Mesodermal cell (in vitro differentiated cells): Measurements from ENCODE around the gene ANKRD36B.
"Not testable (repeated sequence)": the region's sequence is repeated elsewhere in the genome, so short reads cannot be mapped to it uniquely, and the experiment has no call there.

Source experiments
- H3K27ac ChIP-seq: 2 replicates; pipeline ENCODE4 v1.7.0; 2013; ENCODE audit warnings: mild to moderate bottlenecking, low read depth, low read length, moderate library complexity; ENCODE audit not compliant: severe bottlenecking
- H3K36me3 ChIP-seq: 2 replicates; pipeline ENCODE4 v1.7.1; 2013; ENCODE audit warnings: mild to moderate bottlenecking, low read length, moderate library complexity; ENCODE audit not compliant: control insufficient read depth, insufficient read depth
- H3K4me1 ChIP-seq: one replicate; pipeline ENCODE4 v1.7.1; 2013; ENCODE audit warnings: mild to moderate bottlenecking, low read length; ENCODE audit not compliant: insufficient read depth, control insufficient read depth, poor library complexity, severe bottlenecking
- H3K4me3 ChIP-seq: 2 replicates; pipeline ENCODE4 v1.7.0; 2013; ENCODE audit warnings: low read length, control low read depth, mild to moderate bottlenecking; ENCODE audit not compliant: insufficient read depth, poor library complexity, severe bottlenecking; ENCODE audit errors: extremely low read depth
- H3K9me3 ChIP-seq: 2 replicates; pipeline ENCODE4 v1.7.1; 2013; ENCODE audit warnings: mild to moderate bottlenecking, low read length, moderate library complexity; ENCODE audit not compliant: control insufficient read depth
- WGBS, 2 experiments: methylation state at CpG; one replicate each; pipeline ENCODE4 v1.1.5; 2013; ENCODE audit warnings: missing lambda C conversion rate in 2 of 2; ENCODE audit not compliant: insufficient coverage in 2 of 2; 5-methylcytosine and 5-hydroxymethylcytosine counted together

The ANKRD36B gene

GRCh38 chr2:97605524-97606339, 16.1 kb upstream of the ANKRD36B start:
- H3K36me3 ChIP-seq, H3K4me3 ChIP-seq, H3K9me3 ChIP-seq, H3K4me1 ChIP-seq, H3K27ac ChIP-seq: not testable (repeated sequence)
- no CpG with 5 or more reads among the region's 12 CpGs for WGBS, 2 experiments

DNA sequence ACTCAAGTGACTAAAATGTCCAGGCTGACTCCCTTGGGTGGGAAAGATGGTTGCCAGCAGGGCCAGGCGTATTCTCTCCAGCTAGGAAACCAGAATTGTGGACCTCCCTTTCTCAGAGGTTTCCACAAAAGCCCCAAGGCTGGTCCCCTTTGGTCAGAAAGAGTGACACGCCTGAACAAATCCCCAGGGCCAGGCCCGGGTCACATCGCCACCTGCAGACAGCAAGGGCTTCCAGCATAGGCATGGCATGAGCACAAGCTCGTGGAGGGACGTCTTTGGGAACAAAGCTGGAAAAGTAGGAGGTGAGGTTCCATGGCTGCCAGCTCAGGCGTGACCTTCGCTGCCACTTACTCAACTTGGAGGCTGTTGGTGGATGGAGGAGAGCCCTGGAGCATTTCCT, 15.4 kb upstream of the ANKRD36B start:
- not testable (repeated sequence) for H3K27ac ChIP-seq, H3K9me3 ChIP-seq, H3K36me3 ChIP-seq, H3K4me1 ChIP-seq, H3K4me3 ChIP-seq
- WGBS, 2 experiments = no CpG with 5 or more reads among the region's 8 CpGs

GRCh38 chr2:97601537-97601936, 11.9 kb upstream of the ANKRD36B start:
- H3K36me3 ChIP-seq, H3K4me1 ChIP-seq, H3K4me3 ChIP-seq, H3K9me3 ChIP-seq, H3K27ac ChIP-seq: not testable (repeated sequence)
- WGBS, 2 experiments = no CpG with 5 or more reads among the region's 10 CpGs

GRCh38 chr2:97596180-97596579, 6.5 kb upstream of the ANKRD36B start:
- not testable (repeated sequence) for H3K9me3 ChIP-seq, H3K4me1 ChIP-seq, H3K4me3 ChIP-seq, H3K36me3 ChIP-seq, H3K27ac ChIP-seq
- WGBS, 2 experiments = no CpG with 5 or more reads among the region's 4 CpGs

- H3K9me3 ChIP-seq, H3K4me3 ChIP-seq, H3K27ac ChIP-seq, H3K4me1 ChIP-seq, H3K36me3 ChIP-seq: not testable (repeated sequence)
- no CpG with 5 or more reads among the region's 3 CpGs for WGBS, 2 experiments
These were observed 3.8 kb upstream of the ANKRD36B start for GRCh38 chr2:97593520-97593919.

DNA sequence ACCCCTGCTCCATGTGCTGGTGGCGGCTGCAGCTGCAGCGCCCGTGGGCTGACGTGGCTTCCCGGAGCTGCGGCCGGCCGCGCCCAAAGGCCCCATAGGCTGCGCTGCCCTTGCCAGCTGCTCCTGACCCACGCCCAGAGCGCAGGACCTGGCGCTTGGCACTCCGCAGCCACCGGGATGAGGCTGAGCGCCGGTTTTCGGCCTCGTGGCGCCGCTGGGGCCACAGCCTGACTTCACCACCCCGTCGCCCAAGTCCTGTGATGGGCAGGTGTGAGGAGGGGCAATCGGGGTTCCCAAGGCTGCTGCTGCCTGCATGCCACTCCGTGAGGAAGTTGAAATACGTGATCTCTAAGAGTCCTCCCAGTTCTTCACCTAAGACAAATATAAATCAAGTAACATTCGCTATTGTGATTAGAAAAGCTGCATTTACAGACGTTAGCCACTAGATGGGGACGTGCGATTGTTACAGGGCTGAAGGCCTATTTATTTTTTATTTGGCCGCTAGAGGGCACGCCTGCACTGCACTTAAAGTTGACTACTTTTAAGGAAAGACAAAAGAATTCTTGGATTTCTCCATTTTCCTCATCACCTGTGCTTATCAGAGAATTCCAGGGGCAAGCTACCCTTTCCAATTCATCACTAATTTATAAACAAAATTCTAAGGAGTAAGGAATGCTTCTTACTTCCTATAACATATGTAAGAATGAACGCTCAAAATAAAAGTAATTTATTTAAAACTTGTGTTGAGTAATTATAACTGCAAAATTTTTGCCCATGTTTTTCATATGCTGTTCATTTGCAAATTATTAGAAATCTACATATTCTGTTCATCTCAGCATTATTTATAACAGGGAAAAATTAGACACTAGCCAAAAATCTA, 1.1 kb upstream of the ANKRD36B start:
- not testable (repeated sequence) for H3K36me3 ChIP-seq, H3K9me3 ChIP-seq, H3K4me1 ChIP-seq
- 0% methylated on average over 8 to 20 of the region's 33 CpGs for WGBS, 2 experiments
- Histone ChIP-seq H3K27ac (peak overlapping the region; percentile 79), H3K4me3 (peak overlapping the region; percentile 51)

DNA sequence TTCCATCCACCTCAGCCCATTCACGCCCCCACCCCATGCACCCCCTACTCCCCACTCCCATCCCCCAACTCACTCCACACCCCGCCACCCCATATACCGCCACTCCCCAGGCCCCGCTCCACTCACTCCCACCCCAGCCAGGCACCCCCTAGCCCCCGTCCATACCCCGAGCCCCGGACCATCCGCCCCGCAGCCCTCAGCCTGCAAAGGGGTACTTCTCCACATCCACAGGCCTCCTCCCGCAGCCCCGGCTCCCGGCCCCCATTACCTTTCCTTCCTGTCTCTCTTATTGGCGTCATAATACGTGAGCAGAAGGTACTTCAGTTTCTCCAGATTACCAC, 450 bp downstream of the ANKRD36B start:
- H3K9me3 ChIP-seq, H3K27ac ChIP-seq, H3K36me3 ChIP-seq, H3K4me1 ChIP-seq: not testable (repeated sequence)
- WGBS, 2 experiments = no CpG with 5 or more reads among the region's 14 CpGs
- peak overlapping the region; percentile 46 for H3K4me3 ChIP-seq

DNA sequence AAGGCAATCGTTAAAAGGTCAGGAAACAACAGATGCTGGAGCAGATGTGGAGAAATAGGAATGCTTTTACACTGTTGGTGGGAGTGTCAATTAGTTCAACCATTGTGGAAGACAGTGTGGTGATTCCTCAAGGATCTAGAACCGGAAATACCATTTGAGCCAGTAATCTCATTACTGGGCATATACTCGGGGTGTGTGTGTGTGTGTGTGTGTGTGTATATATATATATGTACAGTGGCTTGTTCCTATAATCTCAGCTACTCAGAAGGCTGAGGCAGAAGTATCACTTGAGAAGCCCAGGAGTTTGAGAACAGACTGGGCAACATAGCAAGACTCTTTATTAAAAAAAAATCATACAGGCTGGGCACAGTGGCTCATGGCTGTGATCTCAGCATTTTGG, 24.0 kb downstream of the ANKRD36B start:
- not testable (repeated sequence) for H3K27ac ChIP-seq, H3K4me1 ChIP-seq, H3K4me3 ChIP-seq, H3K36me3 ChIP-seq, H3K9me3 ChIP-seq
- WGBS, 2 experiments = 80% methylated on average over 1 of the region's 3 CpGs; no CpG with 5 or more reads in 1 of the 2 experiments

- H3K4me3 ChIP-seq, H3K27ac ChIP-seq, H3K4me1 ChIP-seq, H3K36me3 ChIP-seq, H3K9me3 ChIP-seq: not testable (repeated sequence)
- no CpG with 5 or more reads among the region's 3 CpGs for WGBS, 2 experiments
These were observed 37.3 kb downstream of the ANKRD36B start for GRCh38 chr2:97552406-97552805.

- not testable (repeated sequence) for H3K36me3 ChIP-seq, H3K4me1 ChIP-seq, H3K4me3 ChIP-seq, H3K9me3 ChIP-seq, H3K27ac ChIP-seq
- WGBS, 2 experiments = no CpG with 5 or more reads among the region's 1 CpG
These were observed 39.2 kb downstream of the ANKRD36B start for GRCh38 chr2:97550498-97550897.

- 100% methylated on average over 1 of the region's 5 CpGs; no CpG with 5 or more reads in 1 of the 2 experiments for WGBS, 2 experiments
- not testable (repeated sequence) for H3K4me1 ChIP-seq, H3K36me3 ChIP-seq, H3K27ac ChIP-seq, H3K4me3 ChIP-seq, H3K9me3 ChIP-seq
These were observed 40.6 kb downstream of the ANKRD36B start for GRCh38 chr2:97549058-97549457.
